ENCODE results near the gene BCL10.

GRCh38 chr1:85300140-85300539 lies 23.7 kb upstream of the BCL10 start:
- TF ChIP-seq, protein P1, sequence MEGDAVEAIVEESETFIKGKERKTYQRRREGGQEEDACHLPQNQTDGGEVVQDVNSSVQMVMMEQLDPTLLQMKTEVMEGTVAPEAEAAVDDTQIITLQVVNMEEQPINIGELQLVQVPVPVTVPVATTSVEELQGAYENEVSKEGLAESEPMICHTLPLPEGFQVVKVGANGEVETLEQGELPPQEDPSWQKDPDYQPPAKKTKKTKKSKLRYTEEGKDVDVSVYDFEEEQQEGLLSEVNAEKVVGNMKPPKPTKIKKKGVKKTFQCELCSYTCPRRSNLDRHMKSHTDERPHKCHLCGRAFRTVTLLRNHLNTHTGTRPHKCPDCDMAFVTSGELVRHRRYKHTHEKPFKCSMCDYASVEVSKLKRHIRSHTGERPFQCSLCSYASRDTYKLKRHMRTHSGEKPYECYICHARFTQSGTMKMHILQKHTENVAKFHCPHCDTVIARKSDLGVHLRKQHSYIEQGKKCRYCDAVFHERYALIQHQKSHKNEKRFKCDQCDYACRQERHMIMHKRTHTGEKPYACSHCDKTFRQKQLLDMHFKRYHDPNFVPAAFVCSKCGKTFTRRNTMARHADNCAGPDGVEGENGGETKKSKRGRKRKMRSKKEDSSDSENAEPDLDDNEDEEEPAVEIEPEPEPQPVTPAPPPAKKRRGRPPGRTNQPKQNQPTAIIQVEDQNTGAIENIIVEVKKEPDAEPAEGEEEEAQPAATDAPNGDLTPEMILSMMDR (IDR thresholded peaks at IDR 0.05) = no peak
- no peak for TF ChIP-seq POLR2A (IDR thresholded peaks at IDR 0.05)
